Choroid plexus epithelial cell (primary cell): Measurements from ENCODE around the gene C9orf78.

Source experiments
- DNase-seq: peaks from one replicate; pipeline ENCODE4 v3.0.0-alpha.2; 2010; ENCODE audit warnings: low read depth
- H3K4me3 ChIP-seq: 2 replicates; pipeline ENCODE4 v1.5.1; 2011; ENCODE audit warnings: low read depth, mild to moderate bottlenecking, control low read depth, low read length, moderate library complexity
- CTCF ChIP-seq: conservative IDR thresholded peaks from 2 replicates; pipeline ENCODE4 v1.5.1; 2011; ENCODE audit warnings: low read depth, mild to moderate bottlenecking, control low read depth, inconsistent platforms, low read length, moderate library complexity

Gene C9orf78, protein sequence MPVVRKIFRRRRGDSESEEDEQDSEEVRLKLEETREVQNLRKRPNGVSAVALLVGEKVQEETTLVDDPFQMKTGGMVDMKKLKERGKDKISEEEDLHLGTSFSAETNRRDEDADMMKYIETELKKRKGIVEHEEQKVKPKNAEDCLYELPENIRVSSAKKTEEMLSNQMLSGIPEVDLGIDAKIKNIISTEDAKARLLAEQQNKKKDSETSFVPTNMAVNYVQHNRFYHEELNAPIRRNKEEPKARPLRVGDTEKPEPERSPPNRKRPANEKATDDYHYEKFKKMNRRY

DNA sequence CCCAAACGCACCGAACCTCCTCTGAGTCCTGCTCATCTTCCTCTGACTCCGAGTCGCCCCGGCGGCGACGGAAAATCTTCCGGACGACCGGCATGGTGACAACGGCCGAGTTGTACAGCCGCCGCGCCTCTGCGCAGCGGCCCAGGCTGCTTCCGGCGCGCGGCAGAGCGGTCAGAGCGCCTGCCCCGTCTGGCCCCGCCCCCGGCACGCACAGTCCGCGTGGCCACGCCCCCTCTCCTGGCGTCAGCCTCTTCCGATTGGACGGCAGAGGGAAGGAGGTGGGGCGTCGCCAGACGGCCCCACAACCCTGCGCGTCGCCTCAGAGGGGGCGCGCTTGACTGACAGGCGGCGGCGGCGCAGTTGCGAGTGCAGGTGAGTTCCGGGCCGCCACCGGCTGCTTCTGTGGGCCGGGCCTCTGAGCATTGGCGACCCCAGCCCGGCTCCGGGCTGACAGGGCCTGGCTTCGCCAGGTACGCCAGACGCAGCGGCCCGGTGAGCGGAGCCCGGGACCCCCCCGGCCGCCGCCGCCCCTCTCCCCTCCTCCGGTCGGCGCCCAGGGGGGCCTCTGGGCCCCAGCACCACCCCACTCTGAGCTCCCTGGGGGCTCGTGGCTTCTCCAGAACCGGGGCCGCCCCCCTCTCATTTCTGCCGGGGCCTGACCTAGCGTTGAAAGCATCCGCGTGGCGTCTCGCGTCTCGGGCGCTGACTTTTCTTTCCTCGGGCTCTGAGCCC is at the start of gene C9orf78, which contains the start of gene USP20:
Gene C9orf78 (minus strand): TSS at position 148 of the 732 bp plus-strand sequence. CDS start 54 bp downstream, at position 94.
Gene USP20 (plus strand): TSS at position 331 of the 732 bp plus-strand sequence. CDS start 17,098 bp downstream, outside the sequence.
- DNase-seq: peak; percentile 96
- peak within 1 kb of the TSS; percentile 93 for H3K4me3 ChIP-seq
- TF ChIP-seq CTCF: no peak

DNA sequence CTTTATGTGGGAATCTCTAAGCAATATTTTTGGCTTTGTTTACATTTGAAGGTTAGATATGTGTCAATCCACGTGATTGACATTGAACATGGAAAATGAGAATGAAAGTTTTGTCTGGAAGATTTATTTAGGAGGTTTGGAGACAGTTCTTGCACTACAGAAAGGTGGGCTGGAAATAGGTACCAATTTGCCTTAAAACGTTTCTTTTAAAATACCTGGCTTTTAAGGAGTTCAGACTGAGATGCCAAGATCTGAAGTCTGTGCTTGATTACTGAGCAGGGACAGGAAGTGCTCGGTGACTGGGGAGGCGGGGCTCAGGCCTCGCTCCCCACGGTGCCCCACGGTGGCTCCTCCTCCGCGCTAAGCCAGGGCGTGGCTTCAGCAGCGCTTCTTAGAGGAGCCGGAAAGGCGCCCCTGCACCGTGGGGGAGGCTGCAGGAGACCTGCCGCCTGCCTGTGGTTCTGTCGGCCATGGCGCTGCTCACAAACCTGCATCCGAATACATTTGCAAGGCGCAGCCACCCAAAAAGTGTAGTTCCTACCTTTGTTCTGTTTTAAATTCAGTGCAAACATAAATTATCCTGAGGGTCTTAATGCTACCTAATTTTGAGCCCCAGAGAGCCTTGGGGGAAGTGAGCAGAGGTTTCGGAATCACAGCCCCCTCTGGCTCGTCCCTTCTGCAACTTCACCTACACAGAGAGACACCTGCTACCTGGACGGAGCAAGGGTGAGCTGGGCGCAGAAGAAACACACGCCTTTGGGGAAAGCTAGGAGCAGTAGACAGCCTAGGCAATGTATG is 49.3 kb upstream of the C9orf78 start:
- TF ChIP-seq CTCF: no peak
- H3K4me3 ChIP-seq: peak overlapping the region; percentile 36
- DNase-seq: peak; percentile 78

GRCh38 chr9:129881547-129882324 is 46.7 kb upstream of the C9orf78 start:
- DNase-seq: peak; percentile 46
- H3K4me3 ChIP-seq: no peak overlapping the region
- no peak for TF ChIP-seq CTCF

- peak; percentile 98 for DNase-seq
- no peak overlapping the region for H3K4me3 ChIP-seq
- TF ChIP-seq CTCF: peak; percentile 20
These were observed 45.8 kb upstream of the C9orf78 start for GRCh38 chr9:129880654-129881546.

- TF ChIP-seq CTCF: no peak
- no peak for DNase-seq
- no peak overlapping the region for H3K4me3 ChIP-seq
These were observed 45.0 kb upstream of the C9orf78 start for GRCh38 chr9:129879991-129880653.
